Fibroblast of lung (primary cell): ENCODE data around the gene UNG. TPM values are rescaled to one million over a fixed set of nuclear protein-coding genes. Genes with fewer than 3 reads are reported as not detected.

ENCODE experiments used
- DNase-seq, 2 donors: peaks; one replicate each; pipeline versions ENCODE4 v3.0.0 to v3.0.0-alpha.2; 2010; ENCODE audit warnings: low read depth in 2 of 2
- H2AFZ ChIP-seq: 2 replicates; pipeline ENCODE4 v1.5.1; 2012; ENCODE audit warnings: low read length, control low read depth, inconsistent platforms
- H3K27ac ChIP-seq: 2 replicates; pipeline ENCODE4 v1.5.1; 2011; ENCODE audit warnings: low read length, control low read depth; ENCODE audit not compliant: insufficient read depth
- H3K27me3 ChIP-seq: 2 replicates; pipeline ENCODE4 v1.5.1; 2011; ENCODE audit warnings: mild to moderate bottlenecking, low read length; ENCODE audit not compliant: control insufficient read depth, insufficient read depth
- H3K36me3 ChIP-seq: 2 replicates; pipeline ENCODE4 v1.5.1; 2011; ENCODE audit warnings: low read length; ENCODE audit not compliant: control insufficient read depth, insufficient read depth
- H3K4me1 ChIP-seq: 2 replicates; pipeline ENCODE4 v1.5.1; 2011; ENCODE audit warnings: low read length; ENCODE audit not compliant: control insufficient read depth, insufficient read depth; ENCODE audit errors: extremely low read depth
- H3K4me2 ChIP-seq: 2 replicates; pipeline ENCODE4 v1.5.1; 2011; ENCODE audit warnings: low read length, control low read depth; ENCODE audit not compliant: insufficient read depth; ENCODE audit errors: extremely low read depth
- H3K4me3 ChIP-seq, 4 experiments: fragments of 200-600 bp in 1 of 4; sonication (generic) in 1 of 4; replicated peaks in 1 of 4; 2 replicates each; pipeline ENCODE4 v1.5.1; 2011 to 2016; ENCODE audit warnings: low read length in 4 of 4, low read depth in 3 of 4, mild to moderate bottlenecking in 3 of 4, control low read depth in 2 of 4, inconsistent platforms in 1 of 4, mixed read lengths in 1 of 4; ENCODE audit not compliant: insufficient read depth in 1 of 4; ENCODE audit errors: control extremely low read depth in 1 of 4
- H3K79me2 ChIP-seq: 2 replicates; pipeline ENCODE4 v1.5.1; 2012; ENCODE audit warnings: mild to moderate bottlenecking, low read length, inconsistent platforms; ENCODE audit not compliant: control insufficient read depth, insufficient read depth
- H3K9ac ChIP-seq: 2 replicates; pipeline ENCODE4 v1.5.1; 2011; ENCODE audit warnings: mild to moderate bottlenecking, low read length, control low read depth; ENCODE audit not compliant: insufficient read depth
- H3K9me3 ChIP-seq: 2 replicates; pipeline ENCODE4 v1.5.1; 2012; ENCODE audit warnings: low read depth, low read length; ENCODE audit not compliant: control insufficient read depth, insufficient read depth
- H4K20me1 ChIP-seq: 2 replicates; pipeline ENCODE4 v1.5.1; 2011; ENCODE audit warnings: low read length; ENCODE audit not compliant: control insufficient read depth, insufficient read depth; ENCODE audit errors: extremely low read depth
- EZH2 ChIP-seq: IDR thresholded peaks from 2 replicates; pipeline ENCODE4 v1.5.1; 2012; ENCODE audit warnings: low read length, control low read depth, mild to moderate bottlenecking; ENCODE audit errors: missing control alignments
- polyA plus RNA-seq, 2 donors: library from polyadenylated mRNA; depleted of rRNA in 1 of 2; stranded (reverse) in 1 of 2; unstranded in 1 of 2; fragments of >200 nt; gene quantifications; 2 replicates each; pipeline ENCODE4 v1.2.1, GENCODE V29; 2011 to 2012; ENCODE audit warnings: missing spikeins in 1 of 2
- total RNA-seq: library from RNA; depleted of rRNA; stranded (reverse); fragments of >200 nt; gene quantifications from 2 replicates; pipeline ENCODE4 v1.2.1, GENCODE V29; 2014
- TF ChIP-seq, protein P1 (sequence below), 2 donors: IDR thresholded peaks in 1 of 2; conservative IDR thresholded peaks in 1 of 2; 1 replicate in 1 of 2; 2 replicates in 1 of 2; pipeline ENCODE4 v1.5.1; 2011 to 2012; ENCODE audit warnings: low read length in 2 of 2, control low read depth in 1 of 2, inconsistent platforms in 1 of 2, low read depth in 1 of 2, mild to moderate bottlenecking in 1 of 2

UNG gene
- total and polyA plus RNA-seq, 2 donors (not counting 1 experiment from before 2014, with no cell fraction given), result 16.0 to 23.5 TPM

DNA sequence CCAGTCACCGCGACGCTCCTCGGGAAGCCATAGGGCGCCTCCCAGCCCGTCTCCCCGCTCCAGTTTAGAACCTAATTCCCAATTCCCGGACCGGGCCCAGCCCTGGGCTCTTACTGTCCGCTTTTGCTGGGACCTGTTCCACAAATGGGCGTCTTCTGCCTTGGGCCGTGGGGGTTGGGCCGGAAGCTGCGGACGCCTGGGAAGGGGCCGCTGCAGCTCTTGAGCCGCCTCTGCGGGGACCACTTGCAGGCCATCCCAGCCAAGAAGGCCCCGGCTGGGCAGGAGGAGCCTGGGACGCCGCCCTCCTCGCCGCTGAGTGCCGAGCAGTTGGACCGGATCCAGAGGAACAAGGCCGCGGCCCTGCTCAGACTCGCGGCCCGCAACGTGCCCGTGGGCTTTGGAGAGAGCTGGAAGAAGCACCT lies 797 bp downstream of the UNG start:
- Histone ChIP-seq H3K27me3 (no peaks in the 10 kb centered on the region), H4K20me1 (no peaks in the 10 kb centered on the region), H3K79me2 (peaks cover 4% of the 10 kb centered on the region), H3K9me3 (no peaks in the 10 kb centered on the region), H3K27ac (peak overlapping the region; percentile 50), H3K4me2 (peak overlapping the region; percentile 86), H2AFZ (peak overlapping the region; percentile 70), H3K4me1 (peaks cover 4% of the 10 kb centered on the region), H3K9ac (peak overlapping the region; percentile 60), H3K36me3 (peaks cover 1% of the 10 kb centered on the region), H3K4me3 (peak overlapping the region; percentile 56 to 80 (median 69))
- no peak for TF ChIP-seq EZH2
- TF ChIP-seq, protein P1, sequence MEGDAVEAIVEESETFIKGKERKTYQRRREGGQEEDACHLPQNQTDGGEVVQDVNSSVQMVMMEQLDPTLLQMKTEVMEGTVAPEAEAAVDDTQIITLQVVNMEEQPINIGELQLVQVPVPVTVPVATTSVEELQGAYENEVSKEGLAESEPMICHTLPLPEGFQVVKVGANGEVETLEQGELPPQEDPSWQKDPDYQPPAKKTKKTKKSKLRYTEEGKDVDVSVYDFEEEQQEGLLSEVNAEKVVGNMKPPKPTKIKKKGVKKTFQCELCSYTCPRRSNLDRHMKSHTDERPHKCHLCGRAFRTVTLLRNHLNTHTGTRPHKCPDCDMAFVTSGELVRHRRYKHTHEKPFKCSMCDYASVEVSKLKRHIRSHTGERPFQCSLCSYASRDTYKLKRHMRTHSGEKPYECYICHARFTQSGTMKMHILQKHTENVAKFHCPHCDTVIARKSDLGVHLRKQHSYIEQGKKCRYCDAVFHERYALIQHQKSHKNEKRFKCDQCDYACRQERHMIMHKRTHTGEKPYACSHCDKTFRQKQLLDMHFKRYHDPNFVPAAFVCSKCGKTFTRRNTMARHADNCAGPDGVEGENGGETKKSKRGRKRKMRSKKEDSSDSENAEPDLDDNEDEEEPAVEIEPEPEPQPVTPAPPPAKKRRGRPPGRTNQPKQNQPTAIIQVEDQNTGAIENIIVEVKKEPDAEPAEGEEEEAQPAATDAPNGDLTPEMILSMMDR (conservative IDR thresholded peaks at IDR 0.05 in 1 of 2, IDR thresholded peaks at IDR 0.05 in 1 of 2; ENCODE audit: low read depth in 1 of 2, low read length in 2 of 2), result no peak
- peak; percentile 73 to 77 for DNase-seq

GRCh38 chr12:109098651-109099050 lies 1.3 kb downstream of the UNG start:
- TF ChIP-seq, protein P1 (conservative IDR thresholded peaks at IDR 0.05 in 1 of 2, IDR thresholded peaks at IDR 0.05 in 1 of 2; ENCODE audit: low read depth in 1 of 2, low read length in 2 of 2), result no peak
- TF ChIP-seq EZH2, result no peak
- H3K4me2 ChIP-seq, result peak overlapping the region; percentile 86
- H3K27ac ChIP-seq, result peak overlapping the region; percentile 50
- peak overlapping the region; percentile 60 for H3K9ac ChIP-seq
- H3K4me1 ChIP-seq, result peaks cover 4% of the 10 kb centered on the region
- peak; percentile 21 for DNase-seq
- peak overlapping the region; percentile 70 for H2AFZ ChIP-seq
- H3K9me3 ChIP-seq, result no peaks in the 10 kb centered on the region
- peak overlapping the region; percentile 56 to 80 (median 69) for H3K4me3 ChIP-seq
- H3K79me2 ChIP-seq, result peaks cover 4% of the 10 kb centered on the region
- peaks cover 1% of the 10 kb centered on the region for H3K36me3 ChIP-seq
- no peaks in the 10 kb centered on the region for H3K27me3 ChIP-seq
- H4K20me1 ChIP-seq, result no peaks in the 10 kb centered on the region

DNA sequence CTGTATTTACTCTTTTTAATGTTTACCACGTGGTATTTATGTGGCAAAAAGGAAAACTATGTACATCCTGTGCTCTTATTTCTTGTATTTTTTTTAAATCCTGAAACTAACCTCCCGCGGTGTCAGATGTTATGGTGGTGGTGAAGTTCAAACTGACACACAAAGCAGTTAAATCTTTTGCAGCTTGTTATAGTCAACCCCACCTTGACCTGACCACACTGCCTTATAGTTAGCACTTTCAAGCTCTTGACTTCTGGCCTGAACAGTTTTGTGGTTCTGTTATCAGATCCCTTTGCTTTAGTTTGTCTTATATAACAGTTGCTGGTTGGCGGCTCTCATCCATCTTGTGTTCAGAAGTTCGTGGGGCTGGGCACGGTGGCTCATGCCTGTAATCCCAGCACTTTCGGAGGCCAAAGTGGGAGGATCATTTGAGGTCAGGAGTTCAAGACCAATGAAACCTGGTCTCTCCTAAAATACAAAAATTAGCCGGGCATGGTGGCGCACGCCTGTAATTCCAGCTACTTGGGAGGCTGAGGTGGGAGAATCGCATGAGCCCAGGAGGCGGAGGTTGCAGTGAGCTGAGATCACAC lies 2.1 kb downstream of the UNG start:
- Histone ChIP-seq H2AFZ (no peak overlapping the region), H3K36me3 (peaks cover 1% of the 10 kb centered on the region), H3K27ac (no peak overlapping the region), H3K79me2 (peaks cover 4% of the 10 kb centered on the region), H3K9me3 (no peaks in the 10 kb centered on the region), H3K9ac (no peak overlapping the region), H4K20me1 (no peaks in the 10 kb centered on the region), H3K4me2 (peak overlapping the region; percentile 86), H3K4me1 (peaks cover 4% of the 10 kb centered on the region), H3K4me3 (peak overlapping the region in 3 of 4 experiments; percentile 69 to 80 (median 69)), H3K27me3 (no peaks in the 10 kb centered on the region)
- TF ChIP-seq, protein P1 (conservative IDR thresholded peaks at IDR 0.05 in 1 of 2, IDR thresholded peaks at IDR 0.05 in 1 of 2; ENCODE audit: low read depth in 1 of 2, low read length in 2 of 2), result no peak
- TF ChIP-seq EZH2, result no peak
- peak in 1 of 2 donors; percentile 23 for DNase-seq
